ENCODE results near the gene SELPLG.

SELPLG gene

DNA sequence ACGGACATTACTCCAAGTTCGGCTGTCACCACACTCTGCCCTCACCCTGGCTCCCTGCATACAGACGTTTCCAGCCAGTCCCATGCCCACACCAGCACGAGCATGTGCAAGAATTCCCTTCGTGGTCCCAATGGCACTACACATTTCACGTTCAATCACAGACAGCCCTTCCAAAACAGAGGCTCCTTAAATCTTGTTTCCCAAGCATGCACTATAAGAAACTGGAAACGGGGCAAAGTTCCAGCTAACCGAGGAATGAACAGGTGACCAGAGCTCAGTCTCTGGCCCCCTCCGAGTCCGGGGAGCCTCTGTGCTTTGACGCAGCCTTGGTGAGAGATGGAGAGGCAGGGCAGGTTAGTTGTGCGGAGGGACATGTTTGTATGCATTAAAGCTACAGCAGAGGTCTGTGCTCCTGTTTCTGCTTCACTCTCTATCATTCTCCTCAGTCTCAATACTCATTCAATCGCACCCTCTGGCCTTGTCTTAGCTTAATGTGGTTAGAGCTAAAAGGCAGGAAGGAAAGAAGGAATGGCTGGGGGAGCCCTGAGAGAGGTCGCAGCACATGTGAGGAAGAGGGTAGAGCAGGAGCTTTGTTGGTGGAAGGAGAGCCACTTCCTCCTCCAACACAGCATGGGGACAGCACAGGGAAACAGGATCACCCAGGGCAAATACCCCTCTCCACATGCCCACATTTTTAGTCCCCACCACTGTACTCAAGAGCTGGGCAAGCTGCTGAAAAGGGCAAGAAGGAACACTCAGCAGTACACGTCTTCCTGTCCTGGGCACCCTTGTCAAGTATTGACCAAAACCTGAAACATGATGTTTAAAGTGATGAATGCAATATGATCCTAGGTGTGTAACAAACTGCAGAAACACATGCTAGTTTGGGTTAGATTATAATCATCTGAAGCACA lies 12.2 kb upstream of the SELPLG start:
- no peaks in the 10 kb centered on the region for H3K9me2 ChIP-seq (replicated peaks; ENCODE audit: low read depth, low read length)
- H3K4me3 ChIP-seq (ENCODE audit: low read length, poor library complexity, severe bottlenecking) = no peak overlapping the region
- H3K9me3 ChIP-seq (ENCODE audit: insufficient read depth, low read depth, low read length) = no peaks in the 10 kb centered on the region
- no peaks in the 10 kb centered on the region for H3K79me2 ChIP-seq (ENCODE audit: insufficient read depth, low read length)
- H3K4me1 ChIP-seq (ENCODE audit: insufficient read depth, low read length, poor library complexity, severe bottlenecking) = peaks cover 19% of the 10 kb centered on the region
- H3K4me2 ChIP-seq (ENCODE audit: low read depth, low read length, poor library complexity, severe bottlenecking) = peak overlapping the region; percentile 4
- H3K9ac ChIP-seq (ENCODE audit: low read depth, low read length, poor library complexity, severe bottlenecking) = no peak overlapping the region
- H3F3A ChIP-seq (ENCODE audit: low read depth) = no peaks in the 10 kb centered on the region
- H3K36me3 ChIP-seq (ENCODE audit: insufficient read depth, low read length) = peaks cover 62% of the 10 kb centered on the region; the same call in 1 of the 2 replicates
- H4K20me1 ChIP-seq (ENCODE audit: insufficient read depth, low read length, poor library complexity, severe bottlenecking) = no peaks in the 10 kb centered on the region
- TF ChIP-seq, protein P1, sequence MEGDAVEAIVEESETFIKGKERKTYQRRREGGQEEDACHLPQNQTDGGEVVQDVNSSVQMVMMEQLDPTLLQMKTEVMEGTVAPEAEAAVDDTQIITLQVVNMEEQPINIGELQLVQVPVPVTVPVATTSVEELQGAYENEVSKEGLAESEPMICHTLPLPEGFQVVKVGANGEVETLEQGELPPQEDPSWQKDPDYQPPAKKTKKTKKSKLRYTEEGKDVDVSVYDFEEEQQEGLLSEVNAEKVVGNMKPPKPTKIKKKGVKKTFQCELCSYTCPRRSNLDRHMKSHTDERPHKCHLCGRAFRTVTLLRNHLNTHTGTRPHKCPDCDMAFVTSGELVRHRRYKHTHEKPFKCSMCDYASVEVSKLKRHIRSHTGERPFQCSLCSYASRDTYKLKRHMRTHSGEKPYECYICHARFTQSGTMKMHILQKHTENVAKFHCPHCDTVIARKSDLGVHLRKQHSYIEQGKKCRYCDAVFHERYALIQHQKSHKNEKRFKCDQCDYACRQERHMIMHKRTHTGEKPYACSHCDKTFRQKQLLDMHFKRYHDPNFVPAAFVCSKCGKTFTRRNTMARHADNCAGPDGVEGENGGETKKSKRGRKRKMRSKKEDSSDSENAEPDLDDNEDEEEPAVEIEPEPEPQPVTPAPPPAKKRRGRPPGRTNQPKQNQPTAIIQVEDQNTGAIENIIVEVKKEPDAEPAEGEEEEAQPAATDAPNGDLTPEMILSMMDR (conservative IDR thresholded peaks at IDR 0.05; ENCODE audit: low read length) = no peak
- TF ChIP-seq EZH2phosphoT487 (IDR thresholded peaks at IDR 0.05; ENCODE audit: borderline replicate concordance) = no peak
- H2AFZ ChIP-seq (ENCODE audit: low read length) = no peak overlapping the region
- no peaks in the 10 kb centered on the region for H3K27me3 ChIP-seq (ENCODE audit: insufficient read depth, low read length, poor library complexity, severe bottlenecking)

DNA sequence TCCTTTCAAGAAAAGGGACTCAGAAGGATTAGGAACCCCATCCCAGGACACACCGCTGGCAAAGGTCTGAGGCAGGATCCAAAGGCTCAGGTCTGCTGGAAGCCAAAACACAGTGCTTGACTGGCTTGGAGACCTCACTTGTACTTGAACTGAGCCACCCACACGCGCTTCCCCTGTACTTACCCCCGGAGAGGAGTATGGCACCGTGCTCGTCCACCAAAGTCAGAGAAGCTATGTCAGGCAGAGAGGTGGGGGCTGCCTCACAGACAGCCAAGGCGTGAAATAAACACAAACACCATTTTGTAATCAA lies 11.1 kb upstream of the SELPLG start:
- peaks cover 21% of the 10 kb centered on the region for H3K4me1 ChIP-seq (ENCODE audit: insufficient read depth, low read length, poor library complexity, severe bottlenecking)
- H3K9me2 ChIP-seq (replicated peaks; ENCODE audit: low read depth, low read length) = no peaks in the 10 kb centered on the region
- no peak overlapping the region for H2AFZ ChIP-seq (ENCODE audit: low read length)
- H3K27me3 ChIP-seq (ENCODE audit: insufficient read depth, low read length, poor library complexity, severe bottlenecking) = no peaks in the 10 kb centered on the region
- no peaks in the 10 kb centered on the region for H3K79me2 ChIP-seq (ENCODE audit: insufficient read depth, low read length)
- H3K36me3 ChIP-seq (ENCODE audit: insufficient read depth, low read length) = peaks cover 51% of the 10 kb centered on the region; the same call in 1 of the 2 replicates
- TF ChIP-seq, protein P1 (conservative IDR thresholded peaks at IDR 0.05; ENCODE audit: low read length) = no peak
- no peak for TF ChIP-seq EZH2phosphoT487 (IDR thresholded peaks at IDR 0.05; ENCODE audit: borderline replicate concordance)
- no peaks in the 10 kb centered on the region for H3K9me3 ChIP-seq (ENCODE audit: insufficient read depth, low read depth, low read length)
- H3K4me2 ChIP-seq (ENCODE audit: low read depth, low read length, poor library complexity, severe bottlenecking) = no peak overlapping the region
- no peaks in the 10 kb centered on the region for H3F3A ChIP-seq (ENCODE audit: low read depth)
- H3K4me3 ChIP-seq (ENCODE audit: low read length, poor library complexity, severe bottlenecking) = no peak overlapping the region
- no peak overlapping the region for H3K9ac ChIP-seq (ENCODE audit: low read depth, low read length, poor library complexity, severe bottlenecking)
- H4K20me1 ChIP-seq (ENCODE audit: insufficient read depth, low read length, poor library complexity, severe bottlenecking) = no peaks in the 10 kb centered on the region

DNA sequence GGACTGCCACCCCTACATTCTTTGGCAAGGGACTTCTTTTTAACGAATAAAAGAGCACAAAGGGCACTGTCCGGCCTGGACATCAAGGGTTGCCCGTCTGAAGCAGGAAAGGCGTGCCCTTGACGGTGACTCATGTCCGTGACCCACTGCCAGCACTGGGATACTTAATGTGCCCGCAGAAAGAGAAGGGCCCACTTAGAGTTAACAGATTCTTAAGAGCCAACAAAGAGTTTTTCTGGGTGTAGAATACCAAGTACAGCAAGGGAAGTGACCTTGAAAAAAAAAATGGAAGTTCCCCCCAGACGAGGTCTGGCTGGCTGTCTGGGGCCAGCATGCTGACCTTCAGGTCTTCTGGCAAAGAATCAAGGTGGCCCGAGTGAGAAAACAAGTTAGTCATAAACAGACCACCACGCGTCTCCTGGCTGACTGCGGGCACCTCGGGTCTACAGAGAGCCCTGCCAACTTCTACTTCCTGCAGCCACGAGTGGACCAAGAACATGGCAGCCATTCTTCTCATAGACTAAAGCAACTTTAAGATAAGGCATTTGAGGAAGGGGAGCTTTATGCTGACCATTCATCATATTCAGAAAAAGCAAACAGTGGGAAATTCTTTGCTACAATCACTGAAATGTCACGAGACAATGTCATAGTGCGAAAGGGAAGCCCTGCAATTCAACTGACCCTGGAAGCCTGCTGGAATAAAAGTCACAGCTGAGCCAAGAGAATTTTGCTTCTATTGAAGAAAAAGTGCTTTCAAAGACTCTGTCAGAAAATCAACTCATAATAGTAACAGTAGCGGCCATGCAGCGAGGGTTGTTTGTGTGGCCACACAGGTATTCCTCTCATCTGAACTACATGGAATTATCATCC lies 10.5 kb upstream of the SELPLG start:
- Histone ChIP-seq H3K9me3 (ENCODE audit: insufficient read depth, low read depth, low read length) (no peaks in the 10 kb centered on the region), H3K9me2 (replicated peaks; ENCODE audit: low read depth, low read length) (no peaks in the 10 kb centered on the region), H3K36me3 (ENCODE audit: insufficient read depth, low read length) (peaks cover 45% of the 10 kb centered on the region; the same call in 1 of the 2 replicates), H3K79me2 (ENCODE audit: insufficient read depth, low read length) (no peaks in the 10 kb centered on the region), H3K4me2 (ENCODE audit: low read depth, low read length, poor library complexity, severe bottlenecking) (no peak overlapping the region), H2AFZ (ENCODE audit: low read length) (no peak overlapping the region), H3K27me3 (ENCODE audit: insufficient read depth, low read length, poor library complexity, severe bottlenecking) (no peaks in the 10 kb centered on the region), H3K4me1 (ENCODE audit: insufficient read depth, low read length, poor library complexity, severe bottlenecking) (peaks cover 21% of the 10 kb centered on the region), H4K20me1 (ENCODE audit: insufficient read depth, low read length, poor library complexity, severe bottlenecking) (no peaks in the 10 kb centered on the region), H3K4me3 (ENCODE audit: low read length, poor library complexity, severe bottlenecking) (no peak overlapping the region), H3K9ac (ENCODE audit: low read depth, low read length, poor library complexity, severe bottlenecking) (no peak overlapping the region), H3F3A (ENCODE audit: low read depth) (no peaks in the 10 kb centered on the region)
- TF ChIP-seq, protein P1 (conservative IDR thresholded peaks at IDR 0.05; ENCODE audit: low read length) = no peak
- TF ChIP-seq EZH2phosphoT487 (IDR thresholded peaks at IDR 0.05; ENCODE audit: borderline replicate concordance) = no peak
